NCI-H2081 treated with DMSO at 0.1 percent for 48 hours (cell line): ENCODE data around the gene OR52I2.

Source experiments
- DNase-seq: peaks from one replicate; lab custom pipeline; 2025; lab: John Stamatoyannopoulos, UW

The OR52I2 gene

DNA sequence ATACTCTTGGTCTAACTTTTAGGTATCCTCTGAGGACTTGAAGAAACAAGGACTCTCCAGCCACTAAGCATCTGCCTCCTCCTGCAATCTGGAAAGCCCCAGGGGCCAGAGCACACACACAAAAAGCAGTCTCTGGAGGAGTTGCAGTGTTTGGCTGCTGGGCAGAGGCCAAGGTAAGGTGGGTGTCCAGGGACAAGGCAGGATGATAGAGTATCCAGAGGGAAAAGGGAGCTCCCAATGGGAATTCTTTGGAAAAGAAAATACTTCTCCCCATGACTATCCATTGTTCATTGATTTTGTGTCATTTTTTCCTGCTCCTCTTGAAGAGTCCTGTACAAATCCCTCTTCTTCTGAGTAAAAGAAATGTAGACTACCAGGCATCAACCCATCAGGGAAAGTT lies at the start of gene OR52I2:
OR52I2 (plus strand) TSS at position 301 of the 400 bp plus-strand sequence.
- no peak for DNase-seq

- DNase-seq: no peak
Observed at GRCh38 chr11:4539603-4540219, 41.8 kb upstream of the OR52I2 start.

GRCh38 chr11:4541071-4541470 lies 40.5 kb upstream of the OR52I2 start:
- no peak for DNase-seq

DNA sequence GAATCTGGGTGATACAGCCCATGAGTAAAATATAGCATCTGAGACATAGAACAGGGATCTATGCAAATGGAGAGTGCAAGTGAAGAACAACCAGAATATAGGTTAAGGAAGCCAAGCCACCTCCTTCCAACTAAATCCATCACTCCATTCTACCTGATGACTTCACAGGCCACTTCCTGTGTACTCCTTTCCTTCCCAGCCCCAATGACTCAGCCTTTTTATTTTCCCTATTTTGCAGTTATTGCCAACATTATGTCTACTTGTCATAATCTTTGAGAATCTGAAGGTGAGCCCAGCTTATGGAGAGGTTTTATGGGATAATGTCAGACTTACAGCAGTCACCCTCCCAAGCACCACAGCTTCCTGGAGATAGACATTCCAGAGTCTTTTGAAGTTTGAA lies 38.0 kb upstream of the OR52I2 start:
- DNase-seq: no peak

DNA sequence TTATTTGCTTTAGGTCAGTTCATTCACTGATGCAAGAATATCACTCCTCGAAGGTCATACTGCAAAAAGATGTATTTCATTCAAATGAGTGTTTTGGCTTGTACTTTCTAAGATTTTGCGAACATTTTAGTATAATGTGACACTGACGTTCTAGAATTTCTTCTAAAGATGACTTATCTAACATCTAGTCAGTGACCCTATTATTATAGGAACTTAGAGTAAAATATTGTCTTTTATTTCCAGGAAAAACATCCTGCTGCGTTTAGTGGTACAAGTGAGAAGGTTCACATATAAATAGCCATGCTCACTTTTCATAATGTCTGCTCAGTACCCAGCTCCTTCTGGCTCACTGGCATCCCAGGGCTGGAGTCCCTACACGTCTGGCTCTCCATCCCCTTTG lies 36.7 kb upstream of the OR52I2 start, which contains the start of gene OR52M1:
OR52M1 (plus strand) TSS at position 301 of the 400 bp plus-strand sequence; CDS start at position 301, 0 bp downstream.
- DNase-seq: no peak

DNA sequence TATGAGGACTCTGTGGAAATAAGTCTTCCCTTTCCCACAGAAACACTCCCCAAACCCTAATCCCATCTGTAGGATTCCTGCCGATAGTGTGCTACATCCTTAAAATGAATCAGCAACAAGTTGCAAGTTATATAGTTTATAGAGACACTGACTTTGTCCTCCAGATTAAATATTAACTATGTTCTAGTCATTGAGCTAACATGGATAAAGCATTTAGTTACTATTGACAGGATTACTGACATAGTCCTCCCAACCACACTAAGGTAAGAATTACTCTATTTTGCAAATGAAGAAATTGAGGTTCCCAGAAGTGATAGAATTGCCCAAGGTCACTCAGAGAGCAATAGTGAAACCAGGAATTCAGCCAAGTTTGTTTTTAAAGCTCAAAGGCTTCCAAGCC lies 34.7 kb upstream of the OR52I2 start:
- DNase-seq: no peak

- DNase-seq: no peak
Observed at GRCh38 chr11:4547416-4547815, 34.1 kb upstream of the OR52I2 start.

GRCh38 chr11:4551346-4551979 lies 30.1 kb upstream of the OR52I2 start:
- DNase-seq: no peak

GRCh38 chr11:4559527-4560440 lies 21.8 kb upstream of the OR52I2 start:
- DNase-seq: no peak

DNA sequence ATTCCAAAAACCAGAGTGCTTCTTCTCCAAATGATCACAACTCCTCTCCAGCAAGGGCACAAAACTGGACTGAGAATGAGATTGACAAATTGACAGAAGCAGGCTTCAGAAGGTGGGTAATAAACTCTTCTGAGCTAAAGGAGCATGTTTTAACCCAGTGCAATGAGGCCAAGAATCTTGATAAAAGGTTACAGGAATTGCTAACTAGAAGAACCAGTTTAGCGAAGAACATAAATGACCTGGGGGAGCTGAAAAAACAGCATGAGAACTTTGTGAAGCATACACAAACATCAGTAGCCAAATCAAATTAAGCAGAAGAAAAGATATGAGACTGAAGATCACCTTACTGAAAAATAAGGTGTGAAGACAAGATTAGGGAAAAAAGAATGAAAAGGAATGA lies 21.1 kb upstream of the OR52I2 start:
- DNase-seq: no peak

GRCh38 chr11:4565371-4565770 lies 16.2 kb upstream of the OR52I2 start:
- DNase-seq: no peak

GRCh38 chr11:4569075-4569474 lies 12.5 kb upstream of the OR52I2 start:
- DNase-seq: no peak

DNA sequence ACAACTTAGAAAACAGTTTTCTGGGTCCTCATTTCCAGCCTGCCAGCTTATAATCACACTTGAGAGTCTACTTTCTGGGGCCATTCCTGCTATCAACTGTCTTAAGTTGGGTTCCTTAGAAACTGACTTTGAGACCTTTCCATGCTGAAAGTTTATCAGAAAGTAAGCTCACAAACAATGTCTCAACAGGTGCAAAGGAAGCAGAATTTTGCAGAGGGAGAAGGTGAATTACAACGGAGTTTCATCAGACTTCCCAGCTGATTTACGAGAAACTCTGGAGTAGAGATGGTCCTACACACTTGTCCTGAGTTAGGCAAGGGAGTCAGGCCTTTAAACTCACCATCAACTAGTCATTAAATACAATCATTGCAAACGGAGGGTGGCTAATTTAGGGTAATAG lies 4.7 kb upstream of the OR52I2 start:
- no peak for DNase-seq

DNA sequence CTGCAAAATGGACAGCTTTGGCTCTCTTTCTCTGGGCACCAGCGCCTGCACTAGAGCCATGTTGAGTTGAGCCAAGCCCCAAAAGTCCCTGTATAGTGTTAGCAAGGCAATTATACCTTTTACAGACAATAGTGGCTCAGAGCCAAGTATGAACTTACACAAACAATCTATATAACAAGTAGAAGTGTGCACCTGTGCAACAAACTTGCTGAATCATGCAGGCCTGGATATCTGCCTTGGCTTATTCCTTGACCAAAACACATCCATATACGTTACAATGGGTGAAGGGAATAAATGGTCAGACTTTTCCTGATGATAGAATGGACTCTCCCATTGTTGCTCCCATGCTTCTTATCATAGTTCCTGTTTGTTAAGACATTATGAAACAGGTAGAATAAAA lies 3.8 kb upstream of the OR52I2 start:
- no peak for DNase-seq

DNA sequence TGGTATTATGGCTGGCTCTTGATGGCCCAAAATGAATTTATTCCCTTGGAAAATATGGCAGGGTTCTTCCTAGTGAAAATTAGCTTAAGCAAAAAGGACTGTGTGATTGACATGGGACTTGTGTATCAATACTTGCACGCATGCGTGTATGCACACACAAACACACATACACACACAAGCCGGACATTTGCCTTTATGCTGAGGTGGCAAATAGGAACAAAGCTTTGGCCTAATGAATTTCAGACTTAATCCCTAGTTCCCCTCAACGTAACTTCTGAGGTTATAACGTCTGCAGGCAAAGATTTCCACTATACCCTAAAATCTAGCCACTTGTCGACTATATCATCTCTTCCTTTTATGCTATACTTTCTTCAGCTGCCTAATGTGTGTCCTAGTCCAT lies 2.9 kb upstream of the OR52I2 start:
- no peak for DNase-seq

GRCh38 chr11:4580124-4580523 lies 1.4 kb upstream of the OR52I2 start:
- DNase-seq: no peak

DNA sequence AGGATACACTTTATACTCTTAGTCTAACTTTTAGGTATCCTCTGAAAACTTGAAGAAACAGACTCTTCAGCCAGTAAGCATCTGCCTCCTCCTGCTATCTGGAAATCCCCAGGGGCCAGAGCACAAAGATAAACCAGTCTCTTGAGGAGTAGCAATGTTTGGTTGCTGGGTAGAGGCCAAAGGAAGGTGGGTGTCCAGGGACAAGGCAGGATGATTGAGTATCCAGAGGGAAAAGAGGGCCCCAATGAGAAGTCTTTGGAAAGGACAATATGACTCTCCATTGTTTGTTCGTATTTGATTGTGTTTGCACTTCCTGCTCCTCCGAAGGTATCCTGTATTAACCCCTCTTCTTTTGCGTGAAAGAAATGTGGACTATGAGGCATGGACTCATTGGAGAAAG lies 7.5 kb downstream of the OR52I2 start:
- DNase-seq: no peak

GRCh38 chr11:4593739-4594138 lies 12.2 kb downstream of the OR52I2 start, which contains the start of gene OR52I1:
TSS of gene OR52I1 (plus strand) at chr11:4594039. CDS start at chr11:4594039, 0 bp downstream.
- no peak for DNase-seq

GRCh38 chr11:4605057-4605456 lies 23.5 kb downstream of the OR52I2 start:
- DNase-seq: no peak

- DNase-seq: no peak
Observed at GRCh38 chr11:4606231-4607015, 24.9 kb downstream of the OR52I2 start.

- no peak for DNase-seq
Observed at GRCh38 chr11:4607096-4607495, 25.6 kb downstream of the OR52I2 start.
